A549 treated with Mapracorat at 1 μM for 4 hours (cell line): ENCODE results near the gene ZNF90. TPM values are rescaled to one million over a fixed set of nuclear protein-coding genes. Genes with fewer than 3 reads are reported as not detected.

Source experiments
- total RNA-seq: library from RNA; stranded (reverse); fragments of 200-300 nt; extraction: Qiagen RNA extraction; gene quantifications from 5 replicates; pipeline ENCODE4 v1.2.3, GENCODE V29; 2022

The ZNF90 gene
- total RNA-seq, result not detected in 5 replicates

DNA sequence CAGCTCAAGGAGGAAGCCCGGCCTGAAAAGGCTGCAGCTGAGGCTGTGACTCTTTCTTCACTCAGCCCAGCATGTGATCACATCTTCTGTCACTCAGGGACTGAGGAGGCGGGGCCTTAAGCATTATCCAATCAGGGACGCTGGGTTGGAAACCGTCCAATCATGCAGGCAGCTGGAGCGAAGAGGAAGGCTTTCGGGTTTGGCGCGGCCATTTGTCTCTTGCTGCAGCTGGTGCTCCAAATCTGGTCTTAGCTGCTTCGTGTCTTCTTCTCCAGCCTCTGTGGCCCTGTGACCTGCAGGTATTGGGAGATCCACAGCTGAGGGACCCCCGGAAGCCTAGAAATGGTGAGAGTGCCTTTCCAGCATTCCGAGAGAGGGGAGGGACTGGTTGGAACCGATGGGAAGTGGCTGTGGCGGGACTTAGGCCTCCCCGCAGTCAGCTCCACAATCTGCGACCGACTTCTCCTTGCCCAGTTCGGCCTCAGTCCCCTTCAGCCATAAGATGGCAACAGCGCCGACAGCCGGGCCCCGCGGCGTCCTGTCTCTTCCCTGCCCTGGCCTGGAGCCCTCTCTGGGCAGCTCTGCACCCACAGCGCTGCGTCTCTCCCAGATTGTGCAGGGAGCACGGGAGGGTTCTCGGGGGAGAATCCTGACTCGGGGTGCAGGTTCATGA, at the start of gene ZNF90:
ZNF90 (plus strand) TSS at position 210 of the 673 bp plus-strand sequence; CDS start at position 343, 133 bp downstream.

DNA sequence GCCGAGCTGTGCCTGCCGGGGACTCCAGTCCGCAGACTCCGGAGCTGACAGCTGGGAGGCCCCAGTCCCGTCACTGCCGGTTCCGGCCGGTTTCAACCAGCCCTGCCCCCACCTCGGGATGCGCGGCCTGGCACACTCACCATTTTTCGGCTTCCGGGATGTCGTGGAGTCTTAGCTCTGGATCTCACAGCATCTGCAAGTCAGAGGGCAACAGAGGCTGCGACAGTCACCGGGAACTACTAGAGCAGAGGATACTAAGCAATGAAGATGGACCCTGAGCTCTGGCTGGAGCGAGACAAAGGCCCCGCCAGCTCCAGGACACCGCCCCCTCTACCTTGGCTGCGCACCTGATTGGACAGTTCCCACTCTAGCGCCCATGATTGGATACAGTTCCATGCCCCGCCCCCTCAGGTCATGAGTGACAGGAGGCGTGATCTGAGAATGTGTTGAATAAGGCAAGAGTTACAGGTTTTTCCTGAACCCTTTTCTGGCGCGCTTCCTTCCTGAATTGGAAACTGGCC, 38.5 kb upstream of the ZNF90 start, which contains the start of gene ZNF682:
ZNF682 (minus strand) TSS at position 303 of the 521 bp plus-strand sequence; CDS start at position 143, 160 bp downstream.

DNA sequence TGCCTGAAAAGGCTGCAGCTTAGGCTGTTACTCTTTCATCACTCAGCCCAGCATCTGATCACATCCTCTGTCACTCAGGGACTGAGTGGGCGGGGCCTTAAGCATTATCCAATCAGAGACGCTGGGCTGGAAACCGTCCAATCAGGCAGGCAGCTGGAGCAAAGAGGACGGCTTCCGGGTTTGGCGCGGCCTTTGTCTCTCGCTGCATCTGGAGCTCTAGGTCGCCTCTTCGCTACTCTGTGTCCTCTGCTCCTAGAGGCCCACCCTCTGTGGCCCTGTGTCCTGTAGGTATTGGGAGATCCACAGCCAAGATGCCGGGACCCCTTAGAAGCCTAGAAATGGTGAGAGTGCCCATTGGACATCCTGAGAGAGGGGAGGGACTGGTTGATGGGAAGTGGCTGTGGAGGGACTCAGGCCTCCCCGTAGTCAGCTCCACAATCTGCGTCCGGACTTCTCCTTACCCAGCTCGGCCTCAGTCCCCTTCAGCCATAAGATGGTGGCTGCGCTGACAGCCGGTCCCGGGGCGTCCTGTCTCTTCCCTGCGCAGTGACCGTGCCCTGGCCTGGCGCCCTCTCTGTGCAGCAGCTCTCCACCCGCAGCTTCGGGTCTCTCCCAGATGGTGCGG, 89.3 kb downstream of the ZNF90 start, which contains the start of gene ZNF486:
ZNF486 (plus strand) TSS at position 195 of the 625 bp plus-strand sequence; CDS start at position 312, 117 bp downstream.

Other genes with a start within 250 kb of the ZNF90 start
- gene ZNF253, start 212.1 kb upstream of the ZNF90 start, total RNA-seq, result not detected in 5 replicates
- gene ZNF93, start 177.1 kb upstream of the ZNF90 start, total RNA-seq, result not detected in 5 replicates
- not detected in 5 replicates for gene ZNF682, start 38.5 kb upstream of the ZNF90 start, total RNA-seq
- gene ZNF486, start 89.2 kb downstream of the ZNF90 start, total RNA-seq, result not detected in 5 replicates